SU-DHL-6 (cell line): ENCODE results near the gene SCFD2.

ENCODE experiments used
- H2AFZ ChIP-seq: fragments of 200-600 bp; sonication (generic); 2 replicates; pipeline ENCODE4 v1.6.1; 2014; ENCODE audit warnings: low read depth, mild to moderate bottlenecking, moderate library complexity, mixed read lengths, antibody characterized with exemption, low read length; ENCODE audit not compliant: severe bottlenecking
- H3F3A ChIP-seq: fragments of 200-600 bp; shearing (Covaris generic); 2 replicates; pipeline ENCODE4 v1.6.0; 2016; ENCODE audit warnings: antibody characterized with exemption, mild to moderate bottlenecking; ENCODE audit not compliant: insufficient read depth
- H3K27ac ChIP-seq: fragments of 200-600 bp; sonication (generic); 2 replicates; pipeline ENCODE4 v1.5.1; 2016; ENCODE audit warnings: low read depth, mild to moderate bottlenecking, low read length, moderate library complexity, mixed read lengths
- H3K27me3 ChIP-seq: fragments of 200-600 bp; sonication (generic), shearing (Covaris generic); 2 replicates; pipeline ENCODE4 v1.6.0; 2014; ENCODE audit warnings: mild to moderate bottlenecking, low read length
- H3K36me3 ChIP-seq: fragments of 200-600 bp; sonication (generic); 2 replicates; pipeline ENCODE4 v1.6.1; 2014; ENCODE audit warnings: mild to moderate bottlenecking, low read length, mixed read lengths
- H3K4me2 ChIP-seq: fragments of 300-600, 200-600 bp; shearing (Covaris generic), sonication (generic); 2 replicates; pipeline ENCODE4 v1.6.0; 2014; ENCODE audit warnings: low read length, low read depth, mild to moderate bottlenecking; ENCODE audit not compliant: poor library complexity, severe bottlenecking
- H3K4me3 ChIP-seq: fragments of 200-600 bp; sonication (generic); 2 replicates; pipeline ENCODE4 v1.5.1; 2014; ENCODE audit warnings: antibody characterized with exemption, low read length, mild to moderate bottlenecking, mixed read lengths; ENCODE audit not compliant: insufficient read depth, poor library complexity, severe bottlenecking
- H3K79me2 ChIP-seq: fragments of 200-600 bp; sonication (generic); 2 replicates; pipeline ENCODE4 v1.6.1; 2014; ENCODE audit warnings: mild to moderate bottlenecking, low read length, moderate library complexity; ENCODE audit not compliant: insufficient read depth
- H3K9ac ChIP-seq: fragments of 200-600 bp; sonication (generic); 2 replicates; pipeline ENCODE4 v1.7.0; 2014; ENCODE audit warnings: mild to moderate bottlenecking, low read length
- H3K9me2 ChIP-seq: fragments of 200-600 bp; sonication (generic); replicated peaks from 2 replicates; pipeline ENCODE4 v1.6.1; 2014; ENCODE audit warnings: low read length; ENCODE audit not compliant: insufficient read depth
- H3K9me3 ChIP-seq: fragments of 200-600 bp; sonication (generic); 2 replicates; pipeline ENCODE4 v1.6.1; 2014; ENCODE audit warnings: low read length, mixed read lengths; ENCODE audit not compliant: insufficient read depth
- H4K20me1 ChIP-seq: fragments of 200-600 bp; sonication (generic); 2 replicates; pipeline ENCODE4 v1.6.1; 2014; ENCODE audit warnings: low read depth, mild to moderate bottlenecking, antibody characterized with exemption, low read length, moderate library complexity, mixed read lengths
- EZH2phosphoT487 ChIP-seq: fragments of 200-600 bp; sonication (generic), shearing (Covaris generic); conservative IDR thresholded peaks from 2 replicates; pipeline ENCODE4 v1.6.1; 2018; ENCODE audit warnings: mild to moderate bottlenecking, antibody characterized with exemption, low read length, moderate library complexity, mixed read lengths
- TF ChIP-seq, protein P1 (sequence below): fragments of 200-600 bp; sonication (generic); IDR thresholded peaks from one replicate; pipeline ENCODE4 v1.5.1; 2017; ENCODE audit warnings: antibody characterized with exemption, mild to moderate bottlenecking, low read length, moderate library complexity; ENCODE audit not compliant: insufficient read depth, poor library complexity, severe bottlenecking

SCFD2 gene

DNA sequence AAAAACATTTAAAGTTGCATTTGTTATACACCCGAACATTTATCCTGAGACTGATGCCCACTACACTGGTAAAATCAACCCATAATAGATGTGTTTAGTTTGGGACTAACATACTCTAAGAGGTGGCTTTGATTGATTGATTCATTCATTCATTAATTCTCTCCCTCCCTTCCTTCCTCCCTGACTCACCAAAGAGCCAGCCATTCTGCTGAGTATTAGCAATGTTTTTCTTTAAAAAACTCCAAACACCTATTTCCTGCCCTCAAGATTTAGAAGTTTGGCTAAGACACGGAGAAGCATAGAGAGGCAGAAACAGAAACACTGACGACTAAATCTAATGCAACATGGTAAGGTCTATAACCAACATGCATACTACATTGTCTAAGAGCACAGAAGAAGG lies 414.8 kb downstream of the SCFD2 start:
- TF ChIP-seq EZH2phosphoT487, result no peak
- TF ChIP-seq, protein P1, sequence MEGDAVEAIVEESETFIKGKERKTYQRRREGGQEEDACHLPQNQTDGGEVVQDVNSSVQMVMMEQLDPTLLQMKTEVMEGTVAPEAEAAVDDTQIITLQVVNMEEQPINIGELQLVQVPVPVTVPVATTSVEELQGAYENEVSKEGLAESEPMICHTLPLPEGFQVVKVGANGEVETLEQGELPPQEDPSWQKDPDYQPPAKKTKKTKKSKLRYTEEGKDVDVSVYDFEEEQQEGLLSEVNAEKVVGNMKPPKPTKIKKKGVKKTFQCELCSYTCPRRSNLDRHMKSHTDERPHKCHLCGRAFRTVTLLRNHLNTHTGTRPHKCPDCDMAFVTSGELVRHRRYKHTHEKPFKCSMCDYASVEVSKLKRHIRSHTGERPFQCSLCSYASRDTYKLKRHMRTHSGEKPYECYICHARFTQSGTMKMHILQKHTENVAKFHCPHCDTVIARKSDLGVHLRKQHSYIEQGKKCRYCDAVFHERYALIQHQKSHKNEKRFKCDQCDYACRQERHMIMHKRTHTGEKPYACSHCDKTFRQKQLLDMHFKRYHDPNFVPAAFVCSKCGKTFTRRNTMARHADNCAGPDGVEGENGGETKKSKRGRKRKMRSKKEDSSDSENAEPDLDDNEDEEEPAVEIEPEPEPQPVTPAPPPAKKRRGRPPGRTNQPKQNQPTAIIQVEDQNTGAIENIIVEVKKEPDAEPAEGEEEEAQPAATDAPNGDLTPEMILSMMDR, result no peak
- H3K36me3 ChIP-seq, result no peaks in the 10 kb centered on the region
- H3K27ac ChIP-seq, result no peak overlapping the region
- no peak overlapping the region for H2AFZ ChIP-seq
- H3K9ac ChIP-seq, result no peak overlapping the region
- H3F3A ChIP-seq, result no peaks in the 10 kb centered on the region
- H3K4me2 ChIP-seq, result no peak overlapping the region
- no peaks in the 10 kb centered on the region for H3K9me3 ChIP-seq
- no peaks in the 10 kb centered on the region for H3K9me2 ChIP-seq
- H3K4me3 ChIP-seq, result no peak overlapping the region
- no peaks in the 10 kb centered on the region for H3K79me2 ChIP-seq
- no peaks in the 10 kb centered on the region for H3K27me3 ChIP-seq
- H4K20me1 ChIP-seq, result no peaks in the 10 kb centered on the region

DNA sequence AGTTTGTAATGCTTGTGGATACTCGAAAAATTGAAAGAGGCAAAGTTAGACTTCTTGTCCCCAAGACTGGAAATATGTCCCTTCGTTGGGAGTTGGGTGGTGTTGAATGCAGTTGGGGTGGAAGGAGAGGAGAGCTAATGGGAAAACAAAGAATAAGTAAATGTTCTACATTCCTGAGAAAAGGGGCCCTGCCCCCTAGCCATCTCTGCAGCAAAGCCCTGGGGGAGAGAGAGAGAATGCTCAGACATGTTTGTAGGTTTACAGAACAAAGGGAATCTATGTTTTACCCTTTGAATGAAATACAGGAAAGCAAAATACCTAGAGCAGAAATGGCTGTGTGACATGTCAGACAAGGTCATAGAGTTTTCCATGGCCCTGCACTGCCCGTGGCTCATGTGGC lies 415.6 kb downstream of the SCFD2 start:
- Histone ChIP-seq H4K20me1 (no peaks in the 10 kb centered on the region), H3K27me3 (no peaks in the 10 kb centered on the region), H3K9me3 (no peaks in the 10 kb centered on the region), H3K9ac (no peak overlapping the region), H3K4me3 (no peak overlapping the region), H2AFZ (no peak overlapping the region), H3K79me2 (no peaks in the 10 kb centered on the region), H3K9me2 (no peaks in the 10 kb centered on the region), H3F3A (no peaks in the 10 kb centered on the region), H3K4me2 (no peak overlapping the region), H3K36me3 (no peaks in the 10 kb centered on the region), H3K27ac (no peak overlapping the region)
- TF ChIP-seq EZH2phosphoT487, result no peak
- TF ChIP-seq, protein P1, result no peak

DNA sequence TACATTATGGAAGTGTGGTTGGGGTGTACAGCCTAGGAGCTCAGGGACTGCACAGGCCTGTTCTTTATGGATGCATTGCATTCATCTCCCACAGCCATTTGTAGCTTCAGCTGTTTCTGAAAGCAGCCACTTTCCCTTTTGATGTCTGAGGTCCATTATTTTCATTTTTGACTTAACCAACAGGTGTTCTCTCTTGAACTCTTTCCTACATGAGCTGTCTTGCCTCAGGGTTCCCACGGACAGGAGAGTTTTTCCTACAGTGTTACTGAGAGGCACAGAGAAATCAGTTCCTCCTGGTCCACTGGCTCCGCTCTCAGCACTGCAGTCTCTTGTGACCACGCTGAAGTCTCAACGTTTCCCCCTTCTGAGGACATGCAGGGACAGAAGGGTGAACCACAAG lies 416.5 kb downstream of the SCFD2 start:
- H3K9ac ChIP-seq, result no peak overlapping the region
- H3K36me3 ChIP-seq, result no peaks in the 10 kb centered on the region

More for the DNA sequence above, 416.5 kb downstream of the SCFD2 start:
- no peak overlapping the region for H3K4me2 ChIP-seq
- no peaks in the 10 kb centered on the region for H3K79me2 ChIP-seq
- no peak for TF ChIP-seq EZH2phosphoT487
- TF ChIP-seq, protein P1, result no peak
- H3K27me3 ChIP-seq, result no peaks in the 10 kb centered on the region
- no peaks in the 10 kb centered on the region for H3F3A ChIP-seq
- no peak overlapping the region for H2AFZ ChIP-seq
- H4K20me1 ChIP-seq, result no peaks in the 10 kb centered on the region
- H3K9me2 ChIP-seq, result no peaks in the 10 kb centered on the region
- no peak overlapping the region for H3K27ac ChIP-seq
- H3K9me3 ChIP-seq, result no peaks in the 10 kb centered on the region
- no peak overlapping the region for H3K4me3 ChIP-seq
